MCF 10A (cell line): ENCODE data around the gene HSPA12A. TPM values are rescaled to one million over a fixed set of nuclear protein-coding genes. Genes with fewer than 3 reads are reported as not detected.

Experiments
- BruUV-seq: library from RNA; stranded (reverse); fragments of 400-500 nt; replicated peaks from 2 replicates; lab custom pipeline; 2021; lab: Mats Ljungman, UMichigan
- CTCF ChIA-PET: fragments of 300-600 bp; sonication (Branson Sonifier 250); formaldehyde crosslinking; extraction: SDS; loops from one replicate; lab custom pipeline; 2021; ENCODE audit warnings: antibody characterized with exemption, inconsistent platforms; lab: Yijun Ruan, JAX
- POLR2A ChIA-PET: fragments of 300-600, 350-650 bp; sonication (Branson Sonifier 250); formaldehyde crosslinking; extraction: SDS; loops from one replicate; lab custom pipeline; 2020; ENCODE audit warnings: antibody characterized with exemption, inconsistent platforms; lab: Yijun Ruan, JAX
- DNase-seq: peaks from one replicate; pipeline ENCODE4 v3.0.0-alpha.2; 2018; ENCODE audit not compliant: unreplicated experiment
- H3K27ac Mint-ChIP-seq: one replicate; pipeline ENCODE4 v1.8.0; 2022; ENCODE audit warnings: mild to moderate bottlenecking, low read depth, mixed read lengths; ENCODE audit not compliant: unreplicated experiment
- H3K27me3 Mint-ChIP-seq: one replicate; pipeline ENCODE4 v1.8.0; 2022; ENCODE audit warnings: mixed read lengths; ENCODE audit not compliant: insufficient read depth, unreplicated experiment
- H3K36me3 Mint-ChIP-seq: one replicate; pipeline ENCODE4 v1.8.0; 2022; ENCODE audit warnings: mild to moderate bottlenecking, moderate library complexity, mixed read lengths; ENCODE audit not compliant: insufficient read depth, unreplicated experiment
- H3K4me1 Mint-ChIP-seq: one replicate; pipeline ENCODE4 v1.8.0; 2022; ENCODE audit warnings: mixed read lengths; ENCODE audit not compliant: insufficient read depth, unreplicated experiment
- H3K4me3 Mint-ChIP-seq: one replicate; pipeline ENCODE4 v1.8.0; 2022; ENCODE audit warnings: mild to moderate bottlenecking, moderate library complexity, mixed read lengths; ENCODE audit not compliant: unreplicated experiment
- H3K9me3 Mint-ChIP-seq: one replicate; pipeline ENCODE4 v1.8.0; 2022; ENCODE audit warnings: mixed read lengths; ENCODE audit not compliant: unreplicated experiment
- intact Hi-C: fragments of 100-400 bp; cut with micrococcal nuclease; formaldehyde crosslinking; loops from 2 replicates; pipeline ENCODE4 v1.14.1; 2022
- total RNA-seq: library from RNA; stranded (reverse); gene quantifications from 2 replicates; pipeline ENCODE4 v1.2.3, GENCODE V29; 2022
- TF ChIP-seq, protein P1 (sequence below): fragments of 200-600 bp; IDR thresholded peaks from one replicate; pipeline ENCODE4 v1.8.0; 2022; ENCODE audit warnings: antibody characterized with exemption, mild to moderate bottlenecking; ENCODE audit not compliant: unreplicated experiment

Gene HSPA12A
- total RNA-seq, 1 experiment from 2014 or later = 9.1 TPM

DNA sequence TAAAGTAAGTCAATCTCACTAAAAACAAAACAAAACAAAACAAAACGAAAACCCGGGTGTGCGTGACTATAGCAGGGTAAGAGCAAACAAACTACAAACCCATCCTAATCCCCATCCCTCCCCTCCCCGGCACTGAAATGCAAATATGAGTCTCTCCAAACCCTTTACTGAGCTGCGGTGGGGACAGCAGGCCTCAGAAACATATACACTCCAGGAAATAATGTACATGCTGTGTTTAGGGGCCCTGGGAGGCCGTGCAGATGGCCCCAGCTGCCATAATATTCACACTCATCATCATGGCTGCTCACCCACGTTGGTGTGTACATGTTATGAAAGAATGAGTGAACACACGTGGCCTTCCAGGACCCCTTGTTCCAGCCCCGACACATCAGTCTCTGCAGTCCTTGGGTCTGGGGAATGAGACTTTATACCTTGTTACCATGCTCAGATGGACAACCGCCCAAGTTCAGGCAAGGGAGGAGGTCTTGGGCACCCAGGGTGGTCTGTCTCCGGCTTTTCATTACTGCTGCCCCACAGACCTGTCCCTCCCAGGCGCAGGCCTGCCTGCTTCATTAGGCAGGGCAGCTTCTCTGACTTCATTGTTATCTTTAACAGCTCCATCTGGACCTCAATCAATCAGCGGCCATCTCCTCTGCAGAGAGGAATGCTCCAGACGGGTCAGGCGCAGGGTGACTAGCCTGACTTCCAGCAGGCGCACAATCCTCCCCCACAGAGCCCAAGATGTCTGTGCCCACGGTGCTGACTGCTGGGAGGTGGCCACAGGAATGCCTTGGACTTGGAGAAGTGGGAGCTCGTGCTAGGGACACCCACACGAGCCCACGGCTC lies 20.6 kb downstream of the HSPA12A start:
- no peaks in the 10 kb centered on the region for H3K9me3 Mint-ChIP-seq
- no peaks in the 10 kb centered on the region for H3K4me1 Mint-ChIP-seq
- TF ChIP-seq, protein P1, sequence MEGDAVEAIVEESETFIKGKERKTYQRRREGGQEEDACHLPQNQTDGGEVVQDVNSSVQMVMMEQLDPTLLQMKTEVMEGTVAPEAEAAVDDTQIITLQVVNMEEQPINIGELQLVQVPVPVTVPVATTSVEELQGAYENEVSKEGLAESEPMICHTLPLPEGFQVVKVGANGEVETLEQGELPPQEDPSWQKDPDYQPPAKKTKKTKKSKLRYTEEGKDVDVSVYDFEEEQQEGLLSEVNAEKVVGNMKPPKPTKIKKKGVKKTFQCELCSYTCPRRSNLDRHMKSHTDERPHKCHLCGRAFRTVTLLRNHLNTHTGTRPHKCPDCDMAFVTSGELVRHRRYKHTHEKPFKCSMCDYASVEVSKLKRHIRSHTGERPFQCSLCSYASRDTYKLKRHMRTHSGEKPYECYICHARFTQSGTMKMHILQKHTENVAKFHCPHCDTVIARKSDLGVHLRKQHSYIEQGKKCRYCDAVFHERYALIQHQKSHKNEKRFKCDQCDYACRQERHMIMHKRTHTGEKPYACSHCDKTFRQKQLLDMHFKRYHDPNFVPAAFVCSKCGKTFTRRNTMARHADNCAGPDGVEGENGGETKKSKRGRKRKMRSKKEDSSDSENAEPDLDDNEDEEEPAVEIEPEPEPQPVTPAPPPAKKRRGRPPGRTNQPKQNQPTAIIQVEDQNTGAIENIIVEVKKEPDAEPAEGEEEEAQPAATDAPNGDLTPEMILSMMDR = no peak
- peaks cover 12% of the 10 kb centered on the region for H3K36me3 Mint-ChIP-seq
- no peak overlapping the region for H3K4me3 Mint-ChIP-seq
- no TSS peak for BruUV-seq
- H3K27me3 Mint-ChIP-seq = no peaks in the 10 kb centered on the region
- ChIA-PET CTCF (interaction anchor here (2.5 to 7.9 kb wide), 2 partner anchors 40 to 66 kb away, joined by 12 to 46 read pairs; no protein-coding TSS in a partner anchor), POLR2A (no interaction called here)
- DNase-seq = no peak
- no peak overlapping the region for H3K27ac Mint-ChIP-seq
- intact Hi-C loops = no loop called here

DNA sequence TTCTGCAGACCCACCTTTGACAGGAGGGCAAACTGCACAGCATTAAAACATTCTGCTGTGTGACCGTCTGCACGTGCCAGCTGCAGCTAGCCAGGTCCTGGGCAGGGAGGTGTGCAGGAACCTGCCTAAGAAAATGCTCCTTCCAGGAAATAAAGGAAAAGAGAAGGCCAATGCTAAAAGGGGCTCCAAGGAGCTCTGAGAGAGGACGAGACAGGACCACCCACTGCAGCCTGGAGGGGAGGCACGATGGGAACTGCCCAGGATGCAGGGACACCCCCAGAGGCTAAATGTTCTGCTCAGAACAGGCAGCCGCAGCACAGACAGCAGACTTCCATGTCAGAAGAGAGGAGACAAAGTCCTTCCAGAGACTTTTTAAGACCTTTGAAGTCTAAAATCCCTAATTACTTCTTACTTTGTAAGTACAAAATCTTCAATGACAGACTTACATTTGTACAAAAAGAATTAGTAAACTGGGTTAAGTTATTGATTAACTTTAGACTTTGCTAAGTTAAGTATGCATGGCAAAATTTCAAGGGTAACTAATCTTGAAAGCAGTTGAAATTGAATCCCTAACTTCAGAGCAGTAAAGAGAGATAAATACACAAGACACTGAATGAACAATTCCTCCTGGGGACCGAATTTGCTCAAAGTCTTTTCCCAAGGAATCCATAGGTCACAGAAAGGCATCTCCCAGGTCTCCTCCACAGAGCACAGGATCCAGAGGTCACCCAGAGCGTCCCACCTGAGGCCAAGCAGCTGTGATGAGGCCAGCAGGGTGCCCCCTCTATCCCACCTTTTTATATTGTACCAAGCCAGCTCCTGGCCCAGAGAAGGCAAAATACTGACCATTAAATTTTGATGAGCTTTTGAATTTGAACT lies 21.5 kb downstream of the HSPA12A start:
- TF ChIP-seq, protein P1 = no peak
- no peaks in the 10 kb centered on the region for H3K27me3 Mint-ChIP-seq
- no TSS peak for BruUV-seq
- H3K4me3 Mint-ChIP-seq = no peak overlapping the region
- POLR2A ChIA-PET = no interaction called here
- H3K36me3 Mint-ChIP-seq = peaks cover 6% of the 10 kb centered on the region
- DNase-seq = no peak
- no peaks in the 10 kb centered on the region for H3K9me3 Mint-ChIP-seq
- intact Hi-C loops = no loop called here
- no peak overlapping the region for H3K27ac Mint-ChIP-seq
- CTCF ChIA-PET = interaction anchor here (2.5 to 7.9 kb wide), 2 partner anchors 39 to 67 kb away, joined by 12 to 46 read pairs; no protein-coding TSS in a partner anchor
- no peaks in the 10 kb centered on the region for H3K4me1 Mint-ChIP-seq

DNA sequence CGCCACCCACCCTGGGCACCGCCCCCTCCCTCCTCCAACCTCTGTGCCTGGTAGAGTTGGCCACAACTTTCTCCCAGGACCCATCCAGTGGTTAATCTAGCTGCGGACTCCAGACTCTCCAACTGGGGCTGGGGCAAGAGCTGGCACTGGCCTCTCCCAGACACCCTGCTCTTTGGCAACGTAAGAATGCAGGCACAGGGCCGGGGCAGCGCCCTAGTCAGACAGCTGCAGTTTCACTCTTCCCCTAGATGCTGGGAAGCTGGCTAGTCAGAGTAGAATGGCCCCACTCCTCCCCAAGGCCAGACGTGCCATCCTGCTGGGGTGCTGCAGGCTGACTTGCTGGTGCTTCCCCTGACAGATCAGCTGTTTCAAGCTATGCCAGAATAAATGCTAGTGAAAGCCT lies 22.1 kb downstream of the HSPA12A start:
- ChIA-PET CTCF (interaction anchor here (7.9 kb wide), 1 partner anchor 68 kb away, joined by 46 read pairs; no protein-coding TSS in a partner anchor), POLR2A (no interaction called here)
- H3K4me3 Mint-ChIP-seq = no peak overlapping the region
- no TSS peak for BruUV-seq
- DNase-seq = no peak
- H3K27ac Mint-ChIP-seq = no peak overlapping the region
- no peaks in the 10 kb centered on the region for H3K27me3 Mint-ChIP-seq
- no peaks in the 10 kb centered on the region for H3K4me1 Mint-ChIP-seq
- intact Hi-C loops = no loop called here
- peaks cover 6% of the 10 kb centered on the region for H3K36me3 Mint-ChIP-seq
- H3K9me3 Mint-ChIP-seq = no peaks in the 10 kb centered on the region
- TF ChIP-seq, protein P1 = no peak

DNA sequence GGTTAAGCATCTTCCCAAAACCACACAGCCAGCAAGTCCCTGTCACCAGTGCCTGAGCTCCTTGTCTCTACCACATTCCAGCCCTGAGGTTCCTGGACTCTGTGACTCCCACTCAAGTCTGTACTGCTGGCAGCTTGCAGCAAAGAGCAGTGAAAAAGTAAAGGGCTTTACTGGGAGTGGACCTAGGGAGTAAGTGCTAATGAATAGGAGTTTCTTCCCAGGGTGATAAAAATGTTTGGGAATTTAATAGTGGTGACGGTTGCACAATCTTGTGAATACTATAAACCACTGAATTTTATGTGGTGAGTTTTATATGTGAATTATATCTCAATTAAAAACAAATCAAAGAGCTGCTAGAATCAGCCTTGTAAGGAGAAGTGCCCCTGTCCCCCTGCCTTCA lies 22.6 kb downstream of the HSPA12A start:
- POLR2A ChIA-PET = no interaction called here
- no TSS peak for BruUV-seq
- CTCF ChIA-PET = interaction anchor here (7.9 kb wide), 1 partner anchor 68 kb away, joined by 46 read pairs; no protein-coding TSS in a partner anchor

More for the DNA sequence above, 22.6 kb downstream of the HSPA12A start:
- H3K4me1 Mint-ChIP-seq = no peaks in the 10 kb centered on the region
- H3K36me3 Mint-ChIP-seq = peaks cover 6% of the 10 kb centered on the region
- no peaks in the 10 kb centered on the region for H3K9me3 Mint-ChIP-seq
- DNase-seq = no peak
- no peak overlapping the region for H3K27ac Mint-ChIP-seq
- intact Hi-C loops = no loop called here
- no peaks in the 10 kb centered on the region for H3K27me3 Mint-ChIP-seq
- no peak overlapping the region for H3K4me3 Mint-ChIP-seq
- TF ChIP-seq, protein P1 = no peak
